Mesenchymal stem cell (in vitro differentiated cells and primary cell): ENCODE measurements around the gene ZNF730.
"Not testable (repeated sequence)": the region's sequence is repeated elsewhere in the genome, so short reads cannot be mapped to it uniquely, and the experiment has no call there.

Source experiments
- DNase-seq: peaks from one replicate; pipeline ENCODE4 v3.0.0-alpha.2; 2013
- H2AFZ ChIP-seq: one replicate; pipeline ENCODE4 v1.6.1; 2013; ENCODE audit warnings: low read depth, mild to moderate bottlenecking, control low read depth, inconsistent platforms, low read length, moderate library complexity
- H2AK5ac ChIP-seq: 2 replicates; pipeline ENCODE4 v1.6.1; 2013; ENCODE audit warnings: low read length, moderate library complexity, mild to moderate bottlenecking, inconsistent platforms; ENCODE audit not compliant: severe bottlenecking
- H2BK120ac ChIP-seq: one replicate; pipeline ENCODE4 v1.6.1; 2013; ENCODE audit warnings: low read depth, mild to moderate bottlenecking, inconsistent platforms, low read length, moderate library complexity
- H2BK12ac ChIP-seq, 2 experiments: one replicate each; pipeline ENCODE4 v1.6.1; 2013; ENCODE audit warnings: inconsistent platforms in 2 of 2, low read length in 2 of 2, mild to moderate bottlenecking in 2 of 2, moderate library complexity in 2 of 2, control low read depth in 1 of 2
- H2BK15ac ChIP-seq: one replicate; pipeline ENCODE4 v1.6.1; 2013; ENCODE audit warnings: mild to moderate bottlenecking, low read depth, inconsistent platforms; ENCODE audit not compliant: poor library complexity, severe bottlenecking
- H2BK5ac ChIP-seq: 2 replicates; pipeline ENCODE4 v1.6.1; 2013; ENCODE audit warnings: low read depth, mild to moderate bottlenecking, low read length, control low read depth, inconsistent platforms; ENCODE audit not compliant: poor library complexity, severe bottlenecking
- H3K14ac ChIP-seq, 2 experiments: one replicate each; pipeline ENCODE4 v1.6.1; 2013; ENCODE audit warnings: inconsistent platforms in 2 of 2, low read length in 2 of 2, control low read depth in 1 of 2, mild to moderate bottlenecking in 1 of 2, moderate library complexity in 1 of 2
- H3K18ac ChIP-seq, 2 experiments: one replicate each; pipeline ENCODE4 v1.6.1; 2013; ENCODE audit warnings: inconsistent platforms in 2 of 2, low read length in 2 of 2, control low read depth in 1 of 2, low read depth in 1 of 2, mild to moderate bottlenecking in 1 of 2
- H3K23ac ChIP-seq, 2 experiments: one replicate each; pipeline ENCODE4 v1.6.1; 2013; ENCODE audit warnings: inconsistent platforms in 2 of 2, low read length in 2 of 2, mild to moderate bottlenecking in 2 of 2, moderate library complexity in 2 of 2, control low read depth in 1 of 2
- H3K27ac ChIP-seq: 2 replicates; pipeline ENCODE4 v1.5.1; 2013; ENCODE audit warnings: mild to moderate bottlenecking, moderate library complexity, low read length, control low read depth, inconsistent platforms; ENCODE audit not compliant: poor library complexity, severe bottlenecking
- H3K27me3 ChIP-seq, 2 experiments: 2 replicates each; pipeline versions ENCODE4 v1.6.1 to v1.7.0; 2013; ENCODE audit warnings: low read length in 2 of 2, mild to moderate bottlenecking in 2 of 2, moderate library complexity in 2 of 2, control low read depth in 1 of 2, inconsistent platforms in 1 of 2; ENCODE audit not compliant: control insufficient read depth in 1 of 2, insufficient read depth in 1 of 2
- H3K36me3 ChIP-seq, 2 experiments: 2 replicates each; pipeline versions ENCODE4 v1.6.1 to v1.7.0; 2013; ENCODE audit warnings: low read length in 2 of 2, control low read depth in 1 of 2, inconsistent platforms in 1 of 2, low read depth in 1 of 2, mild to moderate bottlenecking in 1 of 2; ENCODE audit not compliant: insufficient read depth in 2 of 2, control insufficient read depth in 1 of 2
- H3K4ac ChIP-seq, 2 experiments: one replicate each; pipeline ENCODE4 v1.6.1; 2013; ENCODE audit warnings: inconsistent platforms in 2 of 2, low read length in 2 of 2, mild to moderate bottlenecking in 2 of 2, moderate library complexity in 2 of 2, control low read depth in 1 of 2, low read depth in 1 of 2
- H3K4me1 ChIP-seq: 2 replicates; pipeline ENCODE4 v1.6.1; 2013; ENCODE audit warnings: low read depth, low read length, control low read depth; ENCODE audit not compliant: control insufficient read depth, insufficient read depth
- H3K4me2 ChIP-seq: 2 replicates; pipeline ENCODE4 v1.6.1; 2013; ENCODE audit warnings: low read length, mild to moderate bottlenecking, inconsistent platforms; ENCODE audit not compliant: poor library complexity, severe bottlenecking
- H3K4me3 ChIP-seq, 2 experiments: 2 replicates each; pipeline versions ENCODE4 v1.5.1 to v1.7.0; 2013; ENCODE audit warnings: low read length in 2 of 2, mild to moderate bottlenecking in 2 of 2, control low read depth in 1 of 2, low read depth in 1 of 2; ENCODE audit not compliant: insufficient read depth in 1 of 2
- H3K79me1 ChIP-seq: replicated peaks from 2 replicates; pipeline ENCODE4 v1.6.1; 2013; ENCODE audit warnings: mild to moderate bottlenecking, control low read depth, low read length, inconsistent platforms; ENCODE audit not compliant: poor library complexity, severe bottlenecking
- H3K9ac ChIP-seq: 2 replicates; pipeline ENCODE4 v1.7.0; 2013; ENCODE audit warnings: mild to moderate bottlenecking, low read length, moderate library complexity
- H3K9me3 ChIP-seq: 2 replicates; pipeline ENCODE4 v1.7.0; 2013; ENCODE audit warnings: mild to moderate bottlenecking, low read length; ENCODE audit not compliant: control insufficient read depth
- H4K8ac ChIP-seq: one replicate; pipeline ENCODE4 v1.6.1; 2013; ENCODE audit warnings: inconsistent platforms, mild to moderate bottlenecking, low read length, moderate library complexity
- H4K91ac ChIP-seq: one replicate; pipeline ENCODE4 v1.6.1; 2013; ENCODE audit warnings: mild to moderate bottlenecking, low read length, inconsistent platforms
- WGBS: methylation state at CpG from one replicate; pipeline ENCODE4 v1.1.7; 2013; ENCODE audit warnings: mixed read lengths; 5-methylcytosine and 5-hydroxymethylcytosine counted together

Gene ZNF730

DNA sequence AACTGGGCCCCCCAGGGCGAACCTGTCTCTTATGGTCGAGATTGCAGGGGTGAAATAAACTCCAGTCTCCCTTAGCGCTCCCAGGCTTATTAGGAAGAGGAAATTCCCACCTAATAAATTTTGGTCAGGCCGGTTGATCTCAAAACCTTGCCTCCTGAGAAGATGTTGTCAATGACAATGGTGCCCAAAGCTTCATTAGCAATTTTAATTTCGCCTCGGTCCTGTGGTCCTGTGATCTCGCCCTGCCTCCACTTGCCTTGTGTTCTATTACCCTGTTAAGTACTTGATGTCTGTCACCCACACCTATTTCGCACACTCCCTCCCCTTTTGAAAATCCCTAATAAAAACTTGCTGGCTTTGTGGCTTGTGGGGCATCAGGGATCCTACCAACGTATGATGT lies 51.5 kb downstream of the ZNF730 start:
- not testable (repeated sequence) for H2BK12ac ChIP-seq, H3K4me1 ChIP-seq, H2BK15ac ChIP-seq, H3K23ac ChIP-seq, H3K27me3 ChIP-seq, H2BK120ac ChIP-seq, H3K4me3 ChIP-seq, H2AFZ ChIP-seq, H4K91ac ChIP-seq, H3K79me1 ChIP-seq, H3K27ac ChIP-seq, H2BK5ac ChIP-seq, H3K9ac ChIP-seq, H3K14ac ChIP-seq, H3K18ac ChIP-seq, H3K4me2 ChIP-seq, H3K4ac ChIP-seq, H3K36me3 ChIP-seq, H2AK5ac ChIP-seq, H4K8ac ChIP-seq, DNase-seq
- H3K9me3 ChIP-seq, result peaks cover 32% of the 10 kb centered on the region
- 39% methylated on average over 9 of the region's 9 CpGs for WGBS

DNA sequence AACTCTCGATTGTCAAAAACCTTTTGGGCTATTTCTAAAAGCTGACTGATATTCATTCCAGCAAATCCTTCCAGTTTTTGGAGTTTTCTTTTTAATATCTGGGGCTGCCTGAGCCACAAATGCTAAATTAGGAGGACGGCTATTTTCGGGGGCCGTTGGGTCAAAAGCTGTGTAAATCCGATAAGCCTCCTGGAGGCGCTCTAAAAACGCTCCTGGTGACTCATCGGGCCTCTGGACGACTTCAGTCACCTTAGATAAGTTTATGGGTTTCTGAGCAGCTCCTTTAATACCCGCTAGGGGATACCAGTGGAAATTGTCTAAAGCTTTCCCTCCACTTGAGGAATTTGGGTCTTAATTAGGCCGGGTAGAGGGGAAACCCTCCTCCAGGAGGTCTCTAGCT lies 66.4 kb downstream of the ZNF730 start:
- Histone ChIP-seq H3K4me1 (no peaks in the 10 kb centered on the region), H2AK5ac (no peak overlapping the region), H3K9ac (no peak overlapping the region), H2AFZ (no peak overlapping the region), H3K79me1 (no peaks in the 10 kb centered on the region), H4K8ac (no peak overlapping the region), H4K91ac (no peak overlapping the region), H3K27ac (no peak overlapping the region), H3K4me2 (no peak overlapping the region), H2BK5ac (no peak overlapping the region), H3K36me3 (no peaks in the 10 kb centered on the region), H3K23ac (no peak overlapping the region), H3K18ac (no peak overlapping the region), H2BK12ac (no peak overlapping the region), H3K4ac (no peak overlapping the region), H3K14ac (no peak overlapping the region), H2BK15ac (no peak overlapping the region), H3K4me3 (no peak overlapping the region), H3K27me3 (no peaks in the 10 kb centered on the region), H2BK120ac (no peak overlapping the region), H3K9me3 (peaks cover 60% of the 10 kb centered on the region)
- 79% methylated on average over 11 of the region's 11 CpGs for WGBS
- no peak for DNase-seq

DNA sequence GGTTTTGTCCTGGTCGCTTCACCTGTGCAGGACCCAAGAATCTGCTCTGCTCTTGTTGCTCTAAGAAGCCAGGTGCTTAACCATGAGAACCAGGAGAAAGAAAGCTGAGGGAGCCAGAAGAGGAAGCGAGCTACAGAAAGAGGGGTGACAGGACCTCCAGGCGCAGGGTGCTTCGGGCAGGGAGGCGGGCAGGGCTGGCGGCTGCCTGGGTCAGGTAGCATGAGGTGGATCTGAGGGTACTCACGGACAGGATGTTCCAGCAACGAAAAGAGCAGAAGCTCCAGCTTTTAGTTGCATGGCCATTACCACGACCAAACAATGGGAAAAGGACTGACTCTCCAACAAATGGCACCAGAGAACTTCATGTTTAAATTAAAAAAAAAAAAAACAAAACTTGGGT lies 73.5 kb downstream of the ZNF730 start:
- Histone ChIP-seq H2BK15ac (no peak overlapping the region), H3K27me3 (no peaks in the 10 kb centered on the region), H3K18ac (no peak overlapping the region), H3K4me2 (no peak overlapping the region), H2BK120ac (no peak overlapping the region), H3K9me3 (peaks cover 19% of the 10 kb centered on the region), H3K27ac (no peak overlapping the region), H2AFZ (peak overlapping the region; percentile 14), H3K23ac (no peak overlapping the region), H2BK12ac (no peak overlapping the region), H3K36me3 (no peaks in the 10 kb centered on the region), H3K9ac (no peak overlapping the region), H4K91ac (no peak overlapping the region), H2AK5ac (no peak overlapping the region), H3K79me1 (no peaks in the 10 kb centered on the region), H4K8ac (no peak overlapping the region), H3K4me3 (no peak overlapping the region), H3K4me1 (no peaks in the 10 kb centered on the region), H2BK5ac (no peak overlapping the region), H3K4ac (no peak overlapping the region), H3K14ac (no peak overlapping the region)
- no peak for DNase-seq
- WGBS, result 76% methylated on average over 9 of the region's 9 CpGs
